Measurements from ENCODE around the gene FADS1.
A peak's percentile ranks its signal among the peaks of the same experiment; 100 is the strongest.

Gene FADS1

DNA sequence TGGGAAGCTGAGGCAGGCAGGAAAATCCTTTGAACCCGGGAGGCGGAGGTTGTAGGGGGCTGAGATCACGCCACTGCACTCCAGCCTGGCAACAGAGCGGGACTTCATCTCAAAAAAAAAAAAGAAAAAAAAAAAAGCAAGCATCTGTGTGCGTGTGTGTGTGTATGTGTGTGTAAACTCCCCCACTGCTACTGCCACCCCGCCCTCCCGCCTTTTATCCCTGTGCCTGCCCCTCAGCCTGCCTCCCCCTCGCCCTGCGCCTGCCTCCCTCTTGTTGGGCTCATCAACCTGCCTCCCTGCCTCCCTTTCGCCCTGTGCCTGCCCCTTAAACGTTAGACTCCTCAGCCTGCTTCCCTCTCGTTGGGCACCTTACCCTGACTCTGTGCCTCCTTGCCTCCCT, 42.4 kb downstream of the FADS1 start:
- no peak for DNase-seq

GRCh38 chr11:61773809-61774208, 43.0 kb downstream of the FADS1 start:
- no peak for DNase-seq

DNA sequence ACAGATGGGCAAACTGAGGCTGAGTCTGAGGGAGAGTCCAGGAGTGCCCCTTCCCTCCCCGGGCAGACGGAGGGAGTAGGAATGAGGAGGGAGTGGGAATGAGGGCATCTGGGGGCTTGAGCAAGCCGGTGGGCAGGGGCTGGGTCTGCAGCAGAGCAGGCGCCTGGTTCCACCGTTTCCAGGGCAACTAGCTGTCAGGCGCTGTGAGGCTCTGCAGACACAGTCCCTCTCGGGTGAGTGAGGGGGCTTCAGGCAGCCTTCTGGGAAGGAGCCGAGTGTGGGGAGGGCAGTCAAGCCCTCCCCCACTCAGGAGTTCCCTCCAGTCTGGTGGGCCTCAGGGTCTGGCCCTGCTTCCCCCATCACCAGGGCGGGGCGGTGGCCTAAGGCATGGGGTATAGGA, 43.4 kb downstream of the FADS1 start:
- no peak for DNase-seq

DNA sequence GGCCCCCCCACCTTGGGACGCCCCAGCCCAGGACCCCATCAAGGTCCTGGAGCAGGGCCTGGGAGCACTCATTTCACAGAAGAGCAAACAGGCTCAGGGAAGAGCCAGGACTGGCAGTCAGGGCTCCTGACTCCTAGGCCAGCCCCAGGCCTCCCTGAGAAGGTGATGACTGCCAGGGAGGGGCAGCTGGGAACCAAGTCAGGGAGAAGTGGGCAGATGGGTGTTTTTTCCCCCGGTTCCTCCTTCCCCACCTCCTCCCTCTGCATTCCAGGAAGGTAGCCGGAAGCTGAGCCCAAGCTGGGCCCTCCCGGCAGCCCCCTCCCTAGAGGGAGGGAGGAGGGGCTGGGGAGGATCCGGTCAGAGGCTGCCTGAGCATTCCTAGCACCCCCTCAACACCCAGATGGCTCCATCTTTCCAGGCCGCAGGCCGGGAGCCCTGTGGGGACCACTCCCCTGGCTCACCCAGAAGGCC, 44.8 kb downstream of the FADS1 start:
- no peak for DNase-seq

DNA sequence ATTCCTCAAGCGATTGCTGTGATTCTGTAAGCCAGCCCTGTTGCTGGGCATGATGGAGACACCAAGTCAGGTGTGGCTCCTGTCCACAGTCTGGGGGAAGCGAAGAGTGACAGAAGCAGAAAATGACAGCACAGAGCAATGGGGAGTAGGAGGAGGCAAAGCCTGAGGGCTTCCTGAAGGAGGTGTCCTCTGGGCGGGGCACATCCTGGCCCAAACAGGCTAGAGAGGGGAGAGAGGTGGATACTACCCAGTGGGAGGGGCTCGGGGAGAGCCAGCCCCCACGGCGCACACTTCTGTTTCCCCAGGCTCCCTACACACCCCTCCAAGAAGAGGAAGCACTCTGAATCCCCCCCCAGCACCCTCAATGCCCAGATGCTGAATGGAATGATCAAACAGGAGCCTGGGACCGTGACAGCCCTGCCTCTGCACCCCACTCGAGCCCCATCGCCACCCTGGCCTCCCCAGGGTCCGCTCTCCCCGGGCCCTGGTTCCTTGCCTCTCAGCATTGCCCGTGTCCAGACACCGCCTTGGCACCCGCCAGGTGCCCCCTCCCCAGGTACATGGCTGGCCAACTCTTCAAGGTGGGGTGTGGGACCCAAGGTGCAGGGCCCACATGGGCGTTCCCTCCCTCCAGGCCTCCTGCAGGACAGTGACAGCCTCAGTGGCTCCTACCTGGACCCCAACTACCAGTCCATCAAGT, 45.5 kb downstream of the FADS1 start:
- no peak for DNase-seq

DNA sequence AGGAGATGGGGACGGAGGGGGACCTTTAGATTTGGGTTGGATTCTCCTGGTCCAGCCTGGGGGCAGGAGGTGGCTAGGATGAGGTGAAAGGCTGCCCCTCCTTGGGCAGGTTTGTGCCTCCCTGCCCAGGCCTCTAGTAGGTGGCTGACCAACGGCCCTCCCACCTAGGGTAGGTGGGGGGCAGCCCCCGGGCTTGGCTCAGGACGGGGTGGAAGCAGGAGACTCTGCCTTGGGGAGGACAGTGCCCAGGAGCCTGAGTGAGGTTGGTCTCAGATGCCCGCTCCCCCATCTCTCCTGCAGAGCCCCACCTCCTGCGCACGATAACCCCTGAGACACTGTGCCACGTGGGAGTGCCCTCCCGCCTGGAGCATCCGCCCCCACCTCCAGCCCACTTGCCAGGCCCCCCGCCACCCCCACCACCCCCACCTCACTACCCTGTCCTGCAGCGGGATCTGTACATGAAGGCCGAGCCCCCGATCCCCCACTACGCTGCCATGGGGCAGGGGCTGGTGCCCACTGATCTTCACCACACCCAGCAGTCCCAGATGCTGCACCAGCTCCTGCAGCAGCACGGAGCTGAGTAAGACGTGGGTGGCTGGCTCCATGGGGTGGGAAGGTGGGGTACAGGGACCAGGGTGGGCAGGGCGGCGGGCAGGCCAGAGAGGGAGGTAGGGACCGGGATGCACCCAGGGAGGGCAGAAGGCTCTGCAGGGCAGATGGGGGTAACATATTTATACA, 46.7 kb downstream of the FADS1 start:
- DNase-seq, result no peak

DNA sequence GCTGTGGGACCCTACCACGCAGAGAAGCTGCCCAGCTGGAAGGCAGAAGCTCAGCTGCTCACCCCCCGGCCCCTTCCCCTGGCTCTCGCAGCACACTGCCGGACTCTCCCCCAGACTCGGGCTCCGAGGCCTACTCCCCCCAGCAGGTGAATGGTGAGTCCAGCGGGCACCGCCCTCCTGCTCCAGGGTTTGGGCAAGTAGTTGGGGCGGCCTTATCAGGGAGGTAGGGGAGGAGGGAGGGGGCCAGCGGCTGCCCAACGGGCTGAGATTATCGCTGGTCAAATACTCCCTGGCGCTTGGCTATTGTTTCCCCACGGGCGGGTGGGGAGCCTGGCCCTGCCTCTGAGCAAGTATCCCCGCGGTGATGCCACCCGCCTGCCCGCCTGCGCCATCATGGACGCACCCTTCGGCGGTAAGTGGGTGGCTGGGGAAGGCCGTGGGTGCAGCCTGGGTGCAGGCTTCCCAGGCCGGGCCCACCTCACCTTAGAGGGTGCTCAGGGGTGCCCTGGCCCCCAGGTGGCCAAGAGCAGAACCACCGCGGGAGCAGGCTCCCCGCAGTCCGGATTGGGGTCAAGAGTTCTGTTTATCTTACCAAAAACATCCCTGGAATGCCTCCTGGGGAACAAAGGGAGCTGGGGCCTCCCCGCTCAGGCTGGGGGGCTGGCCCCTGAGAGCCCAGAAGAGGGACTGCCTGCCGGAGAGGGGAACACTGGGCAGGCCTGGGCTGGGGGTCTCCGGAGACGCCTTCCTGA, 47.5 kb downstream of the FADS1 start:
- no peak for DNase-seq

GRCh38 chr11:61768376-61769076, 48.3 kb downstream of the FADS1 start:
- no peak for DNase-seq

- no peak for DNase-seq
Observed at GRCh38 chr11:61766353-61766841, 50.4 kb downstream of the FADS1 start.

DNA sequence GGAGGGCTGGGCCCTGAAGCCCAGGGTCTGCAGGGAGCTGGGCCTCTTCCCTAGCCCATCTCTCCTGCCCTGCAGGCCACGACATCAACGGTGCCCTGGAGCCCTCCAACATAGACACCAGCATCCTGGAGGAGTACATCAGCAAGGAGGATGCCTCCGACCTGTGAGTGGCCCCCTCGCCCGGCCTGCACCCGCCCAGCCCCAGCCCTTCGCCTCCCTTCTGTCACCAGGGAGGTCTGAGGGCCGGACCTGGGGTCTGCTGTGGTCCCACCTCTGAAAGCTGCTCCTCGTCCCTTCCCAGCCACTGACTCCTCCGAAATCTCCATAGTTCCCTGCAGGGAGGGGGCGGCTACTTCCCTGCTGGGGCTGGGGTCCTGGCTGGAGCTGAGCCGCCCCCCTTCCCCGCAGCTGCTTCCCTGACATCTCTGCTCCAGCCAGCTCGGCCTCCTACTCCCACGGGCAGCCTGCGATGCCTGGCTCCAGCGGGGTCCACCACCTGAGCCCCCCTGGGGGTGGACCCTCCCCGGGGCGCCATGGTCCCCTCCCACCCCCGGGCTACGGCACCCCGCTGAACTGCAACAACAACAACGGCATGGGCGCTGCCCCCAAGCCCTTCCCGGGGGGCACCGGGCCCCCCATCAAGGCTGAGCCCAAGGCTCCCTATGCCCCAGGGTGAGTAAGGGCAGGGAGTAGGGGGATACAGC, 51.1 kb downstream of the FADS1 start:
- DNase-seq, result no peak

DNA sequence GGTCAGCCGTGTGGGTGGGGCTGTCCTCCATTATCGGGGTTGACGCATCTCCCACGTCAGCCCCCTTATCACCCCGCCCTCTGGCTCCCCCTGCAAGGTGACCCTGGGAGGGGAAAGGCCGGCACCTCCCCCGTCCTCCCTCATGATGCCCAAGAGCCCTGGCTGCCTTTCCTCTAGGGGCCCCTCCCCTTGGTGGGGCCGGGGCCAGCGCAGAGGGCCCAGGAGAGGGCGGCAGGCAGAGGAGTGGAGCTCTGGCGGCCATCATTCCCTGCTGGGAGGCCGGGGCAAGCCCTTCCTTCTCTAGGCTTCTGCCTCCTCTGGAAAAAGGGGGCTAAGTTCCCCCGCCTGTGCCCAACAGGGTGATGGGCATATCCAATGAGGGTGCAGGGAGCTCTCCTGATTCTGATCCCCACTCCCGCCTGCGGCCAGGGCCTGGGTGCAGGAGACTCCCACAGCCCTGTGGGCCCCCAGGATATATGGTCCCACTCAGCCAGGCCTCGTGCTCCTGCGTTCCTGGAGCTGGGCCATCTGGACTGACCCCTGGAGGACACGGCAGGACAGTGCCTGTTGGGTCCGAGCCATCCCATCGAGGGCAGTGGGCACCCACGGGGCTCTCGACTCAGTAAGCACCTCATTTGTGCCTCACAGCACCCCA, 52.1 kb downstream of the FADS1 start:
- DNase-seq, result no peak

- no peak for DNase-seq
Observed at GRCh38 chr11:61763930-61764605, 52.7 kb downstream of the FADS1 start.

GRCh38 chr11:61762798-61763197, 54.0 kb downstream of the FADS1 start:
- DNase-seq, result no peak

DNA sequence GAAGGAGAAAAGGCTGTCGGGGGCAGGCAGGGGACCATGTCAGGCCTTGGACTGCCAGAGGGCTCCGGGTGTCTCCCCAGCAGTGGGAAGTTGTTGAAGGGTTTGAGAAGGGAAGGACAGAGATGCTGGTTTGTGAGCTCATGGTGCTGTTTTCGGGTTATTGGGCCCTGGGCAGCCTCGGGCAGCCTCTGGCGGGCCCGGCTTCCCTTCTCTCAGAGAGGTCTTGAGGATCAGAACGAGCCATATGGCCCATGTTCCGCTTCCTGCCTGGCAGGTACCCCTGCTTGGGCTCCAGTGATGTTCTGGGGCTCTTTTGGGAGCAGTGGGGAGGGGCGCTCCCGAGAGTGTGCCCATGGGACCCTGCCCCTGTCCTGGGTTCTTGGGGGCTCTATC, 54.6 kb downstream of the FADS1 start:
- no peak for DNase-seq

DNA sequence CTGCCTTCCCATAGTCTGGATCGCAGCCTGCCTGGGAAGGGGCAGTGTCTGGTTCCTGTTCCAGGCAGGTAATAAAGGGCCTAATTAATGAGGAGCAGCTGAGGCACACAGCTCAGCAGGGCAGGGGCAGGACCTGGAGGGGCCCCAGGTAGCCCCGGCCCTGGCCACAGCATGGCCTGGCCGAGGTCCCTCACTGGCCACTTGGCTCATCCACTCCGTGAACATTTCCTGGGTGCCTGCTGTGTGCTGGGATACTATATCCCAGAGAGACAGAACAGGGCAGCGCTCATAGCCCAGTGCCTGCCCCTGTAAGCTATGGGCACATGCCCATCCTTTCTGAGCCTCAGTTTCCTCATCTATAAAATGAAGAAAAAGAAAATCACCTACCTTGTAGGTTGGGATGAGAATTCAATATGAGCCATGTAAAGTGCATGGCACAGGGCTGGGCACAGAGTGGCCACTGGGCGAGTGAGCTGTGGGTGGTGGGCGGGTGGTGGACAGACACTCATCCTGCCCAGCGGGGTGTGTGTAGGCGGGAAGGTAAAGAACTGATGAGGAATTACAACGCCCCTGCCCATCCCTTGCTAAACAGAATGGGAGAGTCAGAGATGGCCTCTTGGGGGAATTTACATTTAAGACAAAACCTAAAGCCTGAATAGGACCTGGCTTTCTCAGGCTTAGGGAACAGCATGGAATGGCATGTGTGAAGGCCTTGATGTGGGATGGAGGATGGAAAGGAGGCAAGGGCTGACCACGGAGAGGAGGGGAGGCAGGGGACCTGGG, 55.2 kb downstream of the FADS1 start:
- DNase-seq, result no peak

DNA sequence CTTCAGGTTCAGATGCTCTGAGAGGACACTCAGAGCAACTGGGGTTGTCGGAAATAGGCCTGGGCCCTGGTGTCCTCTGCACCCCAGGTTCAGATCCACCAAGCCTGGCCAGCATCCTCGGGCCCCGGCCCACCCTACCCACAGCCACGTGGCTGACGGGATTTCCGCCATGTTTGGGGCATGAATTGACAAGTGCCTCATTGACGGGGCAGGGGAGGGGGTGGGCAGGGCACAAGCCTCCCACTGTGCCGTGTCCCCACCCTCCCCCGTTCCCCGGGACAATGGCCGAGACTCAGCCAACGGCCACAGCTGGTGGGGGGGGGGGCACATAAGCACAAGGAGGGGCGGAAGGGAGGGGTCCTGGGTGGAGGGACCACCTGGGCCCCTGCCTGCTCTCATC, 55.9 kb downstream of the FADS1 start:
- DNase-seq, result peak; percentile 92

- no peak for DNase-seq
Observed at GRCh38 chr11:61757213-61757862, 59.5 kb downstream of the FADS1 start.

DNA sequence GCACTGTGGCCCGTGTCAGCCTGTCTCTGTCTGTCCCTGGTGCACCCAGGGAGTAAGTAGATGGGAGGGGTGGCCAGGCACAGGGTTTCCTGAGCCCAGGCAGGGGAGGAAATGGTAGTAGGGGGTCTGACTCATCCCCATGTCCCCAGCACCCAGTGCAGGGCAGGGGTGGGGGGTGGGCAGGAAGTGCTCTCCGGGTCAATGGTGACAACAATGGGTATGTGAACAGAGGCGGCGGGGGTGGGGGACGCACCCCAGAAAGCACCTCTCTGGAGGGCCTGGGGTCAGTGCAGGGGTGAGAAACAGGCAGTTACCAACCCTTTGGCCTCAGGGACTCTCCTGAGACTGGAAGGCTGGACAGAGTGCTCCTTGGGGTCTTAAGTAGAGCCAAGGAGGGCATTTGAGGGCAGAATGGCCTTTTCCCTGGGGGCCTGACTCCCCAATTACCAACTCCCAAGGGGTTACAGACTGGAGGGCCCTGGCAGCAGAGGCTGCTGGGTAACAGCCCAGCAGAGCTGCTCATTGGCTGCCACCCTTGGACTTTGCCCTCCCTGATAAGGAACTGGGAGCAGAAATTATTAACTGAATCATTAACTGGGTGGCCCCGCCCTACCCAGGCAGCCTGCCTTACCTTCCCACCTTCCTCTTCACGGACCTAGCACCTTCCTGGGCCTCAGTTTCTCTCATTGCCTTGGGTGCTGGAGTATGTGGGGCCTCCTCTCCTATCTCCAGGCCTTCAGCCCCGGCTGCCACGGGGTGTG, 60.2 kb downstream of the FADS1 start:
- no peak for DNase-seq

DNA sequence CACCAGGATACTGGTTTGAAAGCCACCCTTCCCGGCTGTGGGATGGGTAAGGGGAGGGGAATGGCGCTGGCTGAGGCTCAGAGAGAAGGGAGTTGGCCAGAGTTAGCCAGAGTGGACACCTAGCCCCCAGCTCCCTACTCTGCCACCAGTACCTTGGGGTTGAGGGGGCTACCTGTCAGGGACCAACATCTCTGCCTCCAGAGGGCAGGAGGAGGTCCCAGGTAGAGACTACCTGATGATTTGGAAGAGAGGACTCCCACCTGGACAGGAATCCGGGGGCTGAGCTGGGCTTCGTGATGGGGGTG, 60.7 kb downstream of the FADS1 start:
- DNase-seq, result no peak

Measured in midbrain (tissue), 1 donor.